Astrocyte (in vitro differentiated cells and primary cell): ENCODE results near the gene MTX1. TPM values are rescaled to one million over a fixed set of nuclear protein-coding genes. Genes with fewer than 3 reads are reported as not detected.

Experiments
- DNase-seq: peaks from one replicate; pipeline ENCODE4 v3.0.0-alpha.2; 2010; ENCODE audit warnings: low read depth
- FAIRE-seq: peaks from 2 replicates; lab custom pipeline; 2011; peaks lifted over from hg19 to GRCh38; lab: Jason Lieb, UNC
- H2AFZ ChIP-seq: 2 replicates; pipeline ENCODE4 v1.6.0; 2012; ENCODE audit warnings: low read depth, low read length, inconsistent platforms
- H3K27ac ChIP-seq: 2 replicates; pipeline ENCODE4 v1.5.1; 2011; ENCODE audit warnings: low read depth, low read length, inconsistent platforms
- H3K27me3 ChIP-seq: 2 replicates; pipeline ENCODE4 v1.6.0; 2011; ENCODE audit warnings: low read length, inconsistent platforms; ENCODE audit not compliant: insufficient read depth
- H3K36me3 ChIP-seq: 2 replicates; pipeline ENCODE4 v1.5.1; 2011; ENCODE audit warnings: low read length, inconsistent platforms; ENCODE audit not compliant: insufficient read depth
- H3K4me1 ChIP-seq: 2 replicates; pipeline ENCODE4 v1.5.1; 2011; ENCODE audit warnings: low read length, inconsistent platforms; ENCODE audit not compliant: insufficient read depth
- H3K4me2 ChIP-seq: 2 replicates; pipeline ENCODE4 v1.6.0; 2012; ENCODE audit warnings: low read length, inconsistent platforms
- H3K4me3 ChIP-seq: 2 replicates; pipeline ENCODE4 v1.5.1; 2011; ENCODE audit warnings: low read depth, mild to moderate bottlenecking, low read length, inconsistent platforms; ENCODE audit not compliant: insufficient read depth
- H3K79me2 ChIP-seq: 2 replicates; pipeline ENCODE4 v1.6.0; 2012; ENCODE audit warnings: mild to moderate bottlenecking, low read length, inconsistent platforms; ENCODE audit not compliant: insufficient read depth
- H3K9ac ChIP-seq: 2 replicates; pipeline ENCODE4 v1.6.0; 2012; ENCODE audit warnings: mild to moderate bottlenecking, low read length, inconsistent platforms
- H3K9me3 ChIP-seq: 2 replicates; pipeline ENCODE4 v1.5.1; 2012; ENCODE audit warnings: low read depth, mild to moderate bottlenecking, low read length, inconsistent platforms; ENCODE audit not compliant: insufficient read depth
- H4K20me1 ChIP-seq: 2 replicates; pipeline ENCODE4 v1.6.0; 2012; ENCODE audit warnings: low read length, inconsistent platforms; ENCODE audit not compliant: insufficient read depth
- H3K27ac Mint-ChIP-seq: one replicate; pipeline ENCODE4 v1.8.0; 2021; ENCODE audit warnings: mild to moderate bottlenecking, mixed read lengths; ENCODE audit not compliant: unreplicated experiment
- H3K27me3 Mint-ChIP-seq: one replicate; pipeline ENCODE4 v1.8.0; 2021; ENCODE audit warnings: low read depth, mixed read lengths; ENCODE audit not compliant: unreplicated experiment
- H3K36me3 Mint-ChIP-seq: one replicate; pipeline ENCODE4 v1.8.0; 2021; ENCODE audit warnings: low read depth, mixed read lengths; ENCODE audit not compliant: unreplicated experiment
- H3K4me1 Mint-ChIP-seq: one replicate; pipeline ENCODE4 v1.8.0; 2021; ENCODE audit warnings: low read depth, mixed read lengths; ENCODE audit not compliant: unreplicated experiment
- H3K4me3 Mint-ChIP-seq: one replicate; pipeline ENCODE4 v1.8.0; 2021; ENCODE audit warnings: mild to moderate bottlenecking, moderate library complexity, mixed read lengths; ENCODE audit not compliant: unreplicated experiment
- H3K9me3 Mint-ChIP-seq: one replicate; pipeline ENCODE4 v1.8.0; 2021; ENCODE audit warnings: mild to moderate bottlenecking, mixed read lengths; ENCODE audit not compliant: unreplicated experiment
- CTCF ChIP-seq: IDR thresholded peaks from 2 replicates; pipeline ENCODE4 v1.5.1; 2011; ENCODE audit warnings: low read depth, mild to moderate bottlenecking, inconsistent platforms, low read length, moderate library complexity; ENCODE audit not compliant: insufficient read depth
- EZH2 ChIP-seq: IDR thresholded peaks from 2 replicates; pipeline ENCODE4 v1.6.1; 2012; ENCODE audit warnings: mild to moderate bottlenecking, low read length, inconsistent platforms; ENCODE audit not compliant: insufficient read depth
- total RNA-seq: library from RNA; stranded (reverse); gene quantifications from 2 replicates; pipeline ENCODE4 v1.2.1, GENCODE V29; 2021

MTX1 gene
- total RNA-seq, 1 donor from 2014 or later = 41.8 TPM

- Histone ChIP-seq H3K4me1 (peaks cover 22% of the 10 kb centered on the region), H3K4me2 (peak within 1 kb of the TSS; percentile 92), H3K4me3 (peak within 1 kb of the TSS; percentile 84), H3K9me3 (no peaks in the 10 kb centered on the region), H4K20me1 (peaks cover 14% of the 10 kb centered on the region), H3K27ac (peak within 1 kb of the TSS; percentile 93), H3K27me3 (no peaks in the 10 kb centered on the region), H2AFZ (peak within 1 kb of the TSS; percentile 89), H3K9ac (peak within 1 kb of the TSS; percentile 96), H3K79me2 (peaks cover 34% of the 10 kb centered on the region), H3K36me3 (peaks cover 13% of the 10 kb centered on the region)
- Mint-ChIP-seq H3K36me3 (peaks cover 17% of the 10 kb centered on the region), H3K27ac (peak within 1 kb of the TSS; percentile 98), H3K4me3 (peak within 1 kb of the TSS; percentile 97), H3K9me3 (no peaks in the 10 kb centered on the region), H3K27me3 (no peaks in the 10 kb centered on the region), H3K4me1 (peaks cover 22% of the 10 kb centered on the region)
- FAIRE-seq = no peak
- DNase-seq = peak; percentile 36
- no peak for TF ChIP-seq CTCF
- TF ChIP-seq EZH2 = no peak
Measured at GRCh38 chr1:155173478-155174323, 34.8 kb upstream of the MTX1 start, which contains the start of gene TRIM46. TSS of gene TRIM46 (plus strand) at chr1:155173849. CDS start at chr1:155173967, 118 bp downstream.

- Histone ChIP-seq H3K9ac (peak overlapping the region; percentile 96), H3K27me3 (no peaks in the 10 kb centered on the region), H2AFZ (peak overlapping the region; percentile 89), H3K4me1 (peaks cover 22% of the 10 kb centered on the region), H3K36me3 (peaks cover 7% of the 10 kb centered on the region), H3K4me3 (peak overlapping the region; percentile 84), H3K9me3 (no peaks in the 10 kb centered on the region), H4K20me1 (peaks cover 16% of the 10 kb centered on the region), H3K27ac (no peak overlapping the region), H3K79me2 (peaks cover 34% of the 10 kb centered on the region), H3K4me2 (peak overlapping the region; percentile 92)
- no peaks in the 10 kb centered on the region for H3K9me3 Mint-ChIP-seq
- TF ChIP-seq CTCF (no peak), EZH2 (no peak)
- DNase-seq = no peak
- peaks cover 8% of the 10 kb centered on the region for H3K36me3 Mint-ChIP-seq
- H3K4me3 Mint-ChIP-seq = peak overlapping the region; percentile 97
- FAIRE-seq = no peak
- H3K27me3 Mint-ChIP-seq = no peaks in the 10 kb centered on the region
- H3K27ac Mint-ChIP-seq = peak overlapping the region; percentile 66
- H3K4me1 Mint-ChIP-seq = peaks cover 22% of the 10 kb centered on the region
Measured at GRCh38 chr1:155174324-155175280, 33.9 kb upstream of the MTX1 start.
